ENCODE results near the gene TMEM45B.
A peak's percentile ranks its signal among the peaks of the same experiment; 100 is the strongest.

TMEM45B gene

DNA sequence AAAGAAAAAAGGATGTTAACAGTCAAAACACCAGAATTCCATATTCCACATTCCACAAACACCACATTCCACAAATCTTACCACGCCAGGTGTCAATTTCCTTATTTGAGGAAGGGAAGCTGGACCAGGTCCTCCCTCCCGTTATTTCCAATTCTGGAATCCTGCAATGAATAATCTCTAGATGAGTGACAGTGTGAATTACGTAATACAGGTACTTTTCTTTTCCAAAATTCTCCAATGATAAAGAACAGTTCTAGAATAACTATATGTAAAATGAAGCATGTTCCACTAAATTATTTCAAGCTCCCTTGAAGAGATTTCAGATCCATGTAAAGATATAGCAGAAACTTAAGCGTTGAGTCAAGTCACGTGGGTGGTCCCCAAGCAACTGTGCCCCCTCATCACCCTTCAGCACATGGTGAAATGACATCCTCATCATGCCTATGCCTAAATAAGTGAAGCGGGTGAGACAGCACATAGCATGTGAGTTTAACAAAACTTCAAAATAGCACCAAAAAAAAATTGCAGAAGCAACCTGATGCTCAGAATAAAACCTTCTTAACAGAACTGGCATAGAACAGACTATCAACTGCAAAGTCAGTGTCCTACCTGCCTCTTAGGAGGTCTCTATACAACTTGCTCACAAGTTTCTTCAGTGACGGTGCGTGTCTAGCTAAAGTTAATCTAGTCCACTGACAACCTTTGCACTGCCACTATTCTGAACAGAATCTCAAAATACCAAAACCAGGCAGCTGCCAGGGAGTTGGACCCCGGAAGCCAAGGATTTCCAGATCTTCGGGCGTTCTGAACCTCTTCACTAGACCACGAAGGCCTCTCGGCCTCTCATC lies 78.9 kb downstream of the TMEM45B start:
- no peak for TF ChIP-seq CTCF (IDR thresholded peaks at IDR 0.05; ENCODE audit: control insufficient read depth, extremely low read depth, insufficient read depth)

DNA sequence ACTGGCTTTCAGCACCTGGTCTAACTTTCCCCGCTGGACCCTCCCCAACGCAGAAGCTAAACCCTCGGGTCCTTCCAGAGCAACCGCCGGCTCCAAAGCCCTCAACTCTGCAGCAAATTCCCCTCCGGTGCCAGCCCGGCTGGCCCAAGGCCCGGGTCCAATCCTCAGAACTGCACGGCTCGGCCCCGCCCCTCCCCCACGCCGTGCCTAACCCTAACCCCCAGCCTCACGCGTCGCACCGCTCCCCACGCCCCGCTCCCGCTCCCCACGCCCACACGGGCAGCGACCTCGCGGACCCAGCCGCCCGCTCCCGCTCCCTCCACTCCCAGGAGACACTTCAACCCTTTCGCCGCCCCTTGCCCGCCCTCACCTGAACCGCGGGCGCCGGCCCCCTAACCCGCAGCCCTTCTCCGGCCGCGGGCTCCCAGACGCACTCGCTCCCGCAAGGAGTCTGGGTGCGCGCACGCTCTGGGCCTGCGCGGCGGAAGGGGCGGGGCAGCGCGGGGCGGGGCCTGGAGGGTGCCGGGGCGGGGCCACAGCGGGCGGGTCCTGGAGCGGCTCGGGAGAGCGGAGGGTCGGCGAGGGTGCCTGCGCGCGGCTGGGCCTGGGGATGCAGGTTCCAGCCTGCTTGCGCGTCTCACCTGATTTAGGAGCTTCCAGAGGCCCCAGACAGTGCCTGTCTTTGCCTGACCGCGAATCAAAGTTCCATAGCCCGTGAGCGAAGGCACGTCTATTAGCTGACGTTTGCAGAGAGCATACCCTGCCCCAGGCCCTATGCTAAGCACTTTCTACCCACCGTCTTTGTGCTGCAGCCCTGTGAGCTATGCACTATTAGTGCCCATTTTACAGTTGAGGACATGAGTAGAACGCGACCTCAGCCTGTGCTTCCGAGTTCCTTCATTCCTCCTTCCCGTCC lies 79.7 kb downstream of the TMEM45B start, which contains the start of gene NFRKB:
TSS of gene NFRKB (minus strand) at position 453 of the 916 bp plus-strand sequence. CDS start 2,729 bp downstream, outside the sequence.
- H3K4me3 ChIP-seq (ENCODE audit: low read depth, low read length), result peak within 1 kb of the TSS; percentile 98
- TF ChIP-seq CTCF (IDR thresholded peaks at IDR 0.05; ENCODE audit: control insufficient read depth, extremely low read depth, insufficient read depth), result peak; percentile 32
- no peak for DNase-seq (ENCODE audit: low read depth)

More for the DNA sequence above, 78.9 kb downstream of the TMEM45B start:
- H3K4me3 ChIP-seq (ENCODE audit: low read depth, low read length), result peak overlapping the region; percentile 98
- DNase-seq (ENCODE audit: low read depth), result no peak

GRCh38 chr11:129896062-129896461 lies 80.4 kb downstream of the TMEM45B start:
- peak overlapping the region; percentile 98 for H3K4me3 ChIP-seq (ENCODE audit: low read depth, low read length)
- no peak for TF ChIP-seq CTCF (IDR thresholded peaks at IDR 0.05; ENCODE audit: control insufficient read depth, extremely low read depth, insufficient read depth)
- no peak for DNase-seq (ENCODE audit: low read depth)

DNA sequence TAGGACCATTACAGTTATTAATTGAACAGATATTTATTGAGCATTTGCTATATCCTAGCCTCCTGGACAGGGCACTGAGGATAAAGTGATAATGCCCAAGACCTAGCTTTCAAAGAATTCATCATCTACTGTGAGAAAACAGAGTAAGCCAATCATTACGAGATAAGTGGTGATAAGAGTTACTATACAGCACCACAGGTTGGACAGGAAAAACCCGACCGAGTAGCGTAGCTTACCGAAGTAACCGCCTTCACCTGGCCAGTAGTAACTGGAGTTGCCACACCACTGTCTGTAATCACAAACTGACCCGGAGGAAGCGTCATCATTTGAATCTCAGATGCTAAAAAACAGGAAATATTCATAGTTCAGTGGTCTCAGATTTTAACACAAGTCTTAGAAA lies 89.8 kb downstream of the TMEM45B start:
- H3K4me3 ChIP-seq (ENCODE audit: low read depth, low read length), result no peak overlapping the region
- peak; percentile 84 for DNase-seq (ENCODE audit: low read depth)
- no peak for TF ChIP-seq CTCF (IDR thresholded peaks at IDR 0.05; ENCODE audit: control insufficient read depth, extremely low read depth, insufficient read depth)

Measured in LNCaP clone FGC (cell line).